VCaP (cell line): ENCODE data around the gene NR5A1.

ENCODE experiments used
- H3K27ac ChIP-seq: fragments of 450-650 bp; 2 replicates; pipeline ENCODE4 v1.5.1; 2017
- CTCF ChIP-seq: fragments of 450-650 bp; conservative IDR thresholded peaks from 2 replicates; pipeline ENCODE4 v1.5.1; 2017; ENCODE audit warnings: mild to moderate bottlenecking, moderate library complexity

Gene NR5A1

GRCh38 chr9:124491049-124491975 lies 15.9 kb downstream of the NR5A1 start:
- H3K27ac ChIP-seq = no peak overlapping the region
- no peak for TF ChIP-seq CTCF

GRCh38 chr9:124490004-124490403 lies 17.2 kb downstream of the NR5A1 start:
- TF ChIP-seq CTCF = no peak
- H3K27ac ChIP-seq = no peak overlapping the region

- no peak overlapping the region for H3K27ac ChIP-seq
- no peak for TF ChIP-seq CTCF
Measured at GRCh38 chr9:124489222-124489621, 18.0 kb downstream of the NR5A1 start.

- TF ChIP-seq CTCF = no peak
Measured at GRCh38 chr9:124488641-124489210, 18.5 kb downstream of the NR5A1 start.

GRCh38 chr9:124487260-124488182 lies 19.7 kb downstream of the NR5A1 start:
- TF ChIP-seq CTCF = no peak
- H3K27ac ChIP-seq = no peak overlapping the region

More at GRCh38 chr9:124488641-124489210, 18.5 kb downstream of the NR5A1 start:
- no peak overlapping the region for H3K27ac ChIP-seq

GRCh38 chr9:124486778-124487259 lies 20.4 kb downstream of the NR5A1 start:
- TF ChIP-seq CTCF = no peak
- H3K27ac ChIP-seq = no peak overlapping the region
